Heart left ventricle (tissue), 16 donors: ENCODE measurements around the gene UMODL1. TPM values are rescaled to one million over a fixed set of nuclear protein-coding genes. Genes with fewer than 3 reads are reported as not detected.
"Not testable (repeated sequence)": the region's sequence is repeated elsewhere in the genome, so short reads cannot be mapped to it uniquely, and the experiment has no call there.

Experiments
- ATAC-seq, 4 donors: fragments of 200-7000 bp; cut with Tn5 transposase; one replicate each; pipeline ENCODE4 v1.9.1; 2020 to 2022; ENCODE audit warnings: moderate library complexity in 4 of 4, mild to moderate bottlenecking in 3 of 4, moderate number of reproducible peaks in 1 of 4
- DNase-seq, 5 donors: peaks; one replicate each; pipeline ENCODE4 v3.0.0-alpha.2; 2020
- H3K27ac ChIP-seq, 12 donors: fragments of 200-600 bp; sonication (generic) in 4 of 12; one replicate each; pipeline versions ENCODE4 v1.5.0 to v1.8.0; 2016 to 2022; ENCODE audit warnings: mild to moderate bottlenecking in 2 of 12
- H3K27me3 ChIP-seq, 9 donors: fragments of 200-600 bp; sonication (generic) in 2 of 9; one replicate each; pipeline versions ENCODE4 v1.5.1 to v1.8.0; 2016 to 2022; ENCODE audit warnings: mild to moderate bottlenecking in 3 of 9
- H3K36me3 ChIP-seq, 9 donors: fragments of 200-600 bp; sonication (generic) in 2 of 9; one replicate each; pipeline versions ENCODE4 v1.5.0 to v1.8.0; 2018 to 2022; ENCODE audit warnings: mild to moderate bottlenecking in 2 of 9
- H3K4me1 ChIP-seq, 12 donors: fragments of 200-600 bp; sonication (generic) in 4 of 12; one replicate each; pipeline versions ENCODE4 v1.5.0 to v1.8.0; 2016 to 2022; ENCODE audit warnings: mild to moderate bottlenecking in 3 of 12
- H3K4me3 ChIP-seq, 12 donors: fragments of 200-600 bp; sonication (generic) in 4 of 12; one replicate each; pipeline versions ENCODE4 v1.5.0 to v1.8.0; 2017 to 2022; ENCODE audit warnings: mild to moderate bottlenecking in 9 of 12, moderate library complexity in 4 of 12
- H3K9me3 ChIP-seq, 12 donors: fragments of 200-600 bp; sonication (generic) in 4 of 12; one replicate each; pipeline versions ENCODE4 v1.5.0 to v1.8.0; 2016 to 2022; ENCODE audit warnings: mild to moderate bottlenecking in 1 of 12
- POLR2A ChIP-seq, 2 donors: fragments of 450-650 bp; IDR thresholded peaks; one replicate each; pipeline ENCODE4 v1.6.1; 2017; ENCODE audit warnings: antibody characterized with exemption in 2 of 2, mild to moderate bottlenecking in 2 of 2, moderate library complexity in 2 of 2
- WGBS, 4 donors: extraction: QIAGEN DNeasy Blood & Tissue Kit in 2 of 4; methylation state at CpG; one replicate each; pipeline versions ENCODE4 v1.1.5 to v1.1.7; 2013 to 2018; 5-methylcytosine and 5-hydroxymethylcytosine counted together
- intact Hi-C, 10 donors: fragments of 100-400 bp; cut with DNase I; formaldehyde crosslinking; loops; one replicate each; pipeline versions ENCODE4 v1.11.1 to v1.14.2; 2022
- polyA plus RNA-seq, 2 donors: library from polyadenylated mRNA; stranded (reverse); fragments of 200-250 nt; gene quantifications; one replicate each; pipeline ENCODE4 v1.2.3, GENCODE V29; 2013
- total RNA-seq, 9 donors: library from RNA; depleted of rRNA in 2 of 9; stranded (reverse); fragments of >200 nt in 2 of 9; fragmentation: NEBNext Ultra II Directional in 3 of 9; extraction: Animal tissue kit (Norgen Biotek cat#: 25700) in 3 of 9; gene quantifications; one replicate each; pipeline versions ENCODE4 v1.1.0 to v1.2.4, GENCODE V29; 2016 to 2023
- TF ChIP-seq, protein P1 (sequence below), 12 donors: fragments of 200-600 bp; sonication (generic) in 4 of 12; IDR thresholded peaks; one replicate each; pipeline versions ENCODE4 v1.5.0 to v1.8.0; 2018 to 2022; ENCODE audit warnings: antibody characterized with exemption in 12 of 12, mild to moderate bottlenecking in 5 of 12
- donor health status: ischemic (EF 13 %, LVEDD 7.1; RV severe dilation, severe dysfunction).
- donor health status: healthy with polysubstance abuse.
- donor health status: DM: no; HTN: yes; CAD: no.
- donor health status: DM: no; HTN: no; CAD: no.
- donor health status: ischemic (EF 25% LVEDD 6.9; RV normal size, moderate dysfunction).
- donor health status: ischemic (EF 25% LVEDD 5.7; RV mildly dilated, moderate dysfunction).
- donor health status: healthy.
- donor health status: DM: yes; HTN: yes; CAD: no.
- donor health status: ischemic (EF 35%, LVEDD 5.7; RV mildly dilated, moderate dysfunction).
- donor health status: nonischemic (EF 11% LVEDD 7.7; RV severe dilation, severe dysfunction).
- donor health status: DM: yes; HTN: yes; CAD: no.
- donor health status: PGD.
- donor health status: ischemic (EF 29% LVEDD 5.4; RV normal size, mild dysfunction).
- donor health status: nonischemic (EF 23%, LVEDD 6.1; RV moderate dilation, normal function).

The UMODL1 gene
- total and polyA plus RNA-seq, 11 donors = 0.07 to 0.19 TPM; not detected in 9

- Histone ChIP-seq H3K4me3 (no peak overlapping the region), H3K36me3 (no peaks in the 10 kb centered on the region), H3K4me1 (peaks cover 0 to 18% (median 6%) of the 10 kb centered on the region in 12 donors), H3K9me3 (no peaks in the 10 kb centered on the region), H3K27me3 (peaks cover 0 to 32% (median 9%) of the 10 kb centered on the region in 9 donors), H3K27ac (no peak overlapping the region)
- intact Hi-C loops = loop anchor here in 9 of 10 donors (5.0 to 10.0 kb wide), 9 partner anchors 92 to 830 kb away; partner anchors contain the start of genes C2CD2 (in 3 of the 9) and ZBTB21 (in 1 of the 9)
- no peak for TF ChIP-seq POLR2A (IDR thresholded peaks at IDR 0.05)
- TF ChIP-seq, protein P1, sequence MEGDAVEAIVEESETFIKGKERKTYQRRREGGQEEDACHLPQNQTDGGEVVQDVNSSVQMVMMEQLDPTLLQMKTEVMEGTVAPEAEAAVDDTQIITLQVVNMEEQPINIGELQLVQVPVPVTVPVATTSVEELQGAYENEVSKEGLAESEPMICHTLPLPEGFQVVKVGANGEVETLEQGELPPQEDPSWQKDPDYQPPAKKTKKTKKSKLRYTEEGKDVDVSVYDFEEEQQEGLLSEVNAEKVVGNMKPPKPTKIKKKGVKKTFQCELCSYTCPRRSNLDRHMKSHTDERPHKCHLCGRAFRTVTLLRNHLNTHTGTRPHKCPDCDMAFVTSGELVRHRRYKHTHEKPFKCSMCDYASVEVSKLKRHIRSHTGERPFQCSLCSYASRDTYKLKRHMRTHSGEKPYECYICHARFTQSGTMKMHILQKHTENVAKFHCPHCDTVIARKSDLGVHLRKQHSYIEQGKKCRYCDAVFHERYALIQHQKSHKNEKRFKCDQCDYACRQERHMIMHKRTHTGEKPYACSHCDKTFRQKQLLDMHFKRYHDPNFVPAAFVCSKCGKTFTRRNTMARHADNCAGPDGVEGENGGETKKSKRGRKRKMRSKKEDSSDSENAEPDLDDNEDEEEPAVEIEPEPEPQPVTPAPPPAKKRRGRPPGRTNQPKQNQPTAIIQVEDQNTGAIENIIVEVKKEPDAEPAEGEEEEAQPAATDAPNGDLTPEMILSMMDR (IDR thresholded peaks at IDR 0.05) = no peak
- 73 to 94% (median 93%) methylated on average over 7 of the region's 7 CpGs for WGBS, 4 donors
- DNase-seq (peak in 1 of 5 donors; percentile 11), ATAC-seq (no peak)
Measured at GRCh38 chr21:42114646-42115045, 43.5 kb downstream of the UMODL1 start.

DNA sequence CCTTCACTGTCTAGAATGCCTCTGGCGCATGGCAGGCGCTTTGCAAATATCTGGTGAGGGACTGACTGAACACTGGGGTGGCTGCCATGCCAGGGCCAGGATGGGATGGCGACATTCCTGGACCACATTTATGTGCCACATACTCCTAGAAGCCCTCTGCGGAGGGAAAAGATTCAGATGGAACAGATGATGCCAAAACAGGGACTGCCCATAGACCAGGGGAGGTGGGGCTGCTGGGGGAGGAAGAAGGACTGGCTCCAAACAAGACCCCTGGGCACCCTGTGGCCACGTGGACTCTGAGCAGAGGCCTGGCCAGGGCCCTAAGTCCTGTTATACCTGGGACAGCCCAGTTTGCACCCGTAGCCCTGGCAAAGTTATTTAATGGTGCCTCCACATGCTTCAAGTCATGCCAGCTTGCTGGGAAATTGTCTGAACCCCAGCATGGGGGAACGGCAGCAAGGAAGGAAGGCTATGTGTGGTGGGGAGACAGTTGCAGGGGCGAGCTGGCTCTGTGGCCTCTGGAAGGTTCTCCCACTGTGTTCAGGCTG is 44.1 kb downstream of the UMODL1 start:
- Histone ChIP-seq H3K4me3 (no peak overlapping the region), H3K36me3 (no peaks in the 10 kb centered on the region), H3K4me1 (peaks cover 0 to 18% (median 6%) of the 10 kb centered on the region in 12 donors), H3K27ac (no peak overlapping the region), H3K9me3 (no peaks in the 10 kb centered on the region), H3K27me3 (peaks cover 0 to 37% (median 10%) of the 10 kb centered on the region in 9 donors)
- intact Hi-C loops = loop anchor here in 9 of 10 donors (5.0 to 10.0 kb wide), 8 partner anchors 103 to 830 kb away; partner anchors contain the start of genes C2CD2 (in 3 of the 9) and ZBTB21 (in 1 of the 9)
- DNase-seq = peak in 1 of 5 donors; percentile 37
- WGBS, 4 donors = 91 to 96% (median 93%) methylated on average over 7 to 8 of the region's 8 CpGs
- TF ChIP-seq, protein P1 (IDR thresholded peaks at IDR 0.05) = no peak
- TF ChIP-seq POLR2A (IDR thresholded peaks at IDR 0.05) = no peak
- ATAC-seq = no peak

DNA sequence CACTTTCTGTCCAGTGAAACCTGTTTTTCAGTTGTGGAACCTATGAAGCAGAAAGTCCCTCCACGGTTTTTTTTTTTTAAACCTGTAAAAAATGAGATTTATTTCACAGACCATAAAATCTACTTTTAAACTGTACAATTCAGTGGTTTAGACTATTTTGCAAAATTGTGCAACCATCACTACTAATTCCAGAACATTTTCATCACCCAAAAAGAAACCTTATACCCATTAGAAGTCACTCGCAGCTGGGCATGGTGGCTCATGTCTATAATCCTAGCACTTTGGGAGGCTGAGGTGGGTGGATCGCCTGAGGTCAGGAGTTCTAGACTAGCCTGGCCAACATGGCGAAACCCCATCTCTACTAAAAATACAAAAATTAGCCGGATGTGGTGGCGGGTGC is 45.4 kb downstream of the UMODL1 start:
- not testable (repeated sequence) for H3K27ac ChIP-seq, H3K36me3 ChIP-seq, H3K9me3 ChIP-seq, ATAC-seq, H3K4me3 ChIP-seq
- 72 to 86% (median 76%) methylated on average over 6 of the region's 6 CpGs for WGBS, 4 donors
- intact Hi-C loops = loop anchor here (2.0 to 10.0 kb wide), 12 partner anchors 104 to 832 kb away; partner anchors contain the start of genes C2CD2 (in 3 of the 10) and ZBTB21 (in 2 of the 10)
- peaks cover 0 to 50% (median 21%) of the 10 kb centered on the region in 9 donors for H3K27me3 ChIP-seq
- peak in 2 of 5 donors; percentile 1 to 7 for DNase-seq
- peaks cover 0 to 18% (median 6%) of the 10 kb centered on the region in 12 donors for H3K4me1 ChIP-seq

DNA sequence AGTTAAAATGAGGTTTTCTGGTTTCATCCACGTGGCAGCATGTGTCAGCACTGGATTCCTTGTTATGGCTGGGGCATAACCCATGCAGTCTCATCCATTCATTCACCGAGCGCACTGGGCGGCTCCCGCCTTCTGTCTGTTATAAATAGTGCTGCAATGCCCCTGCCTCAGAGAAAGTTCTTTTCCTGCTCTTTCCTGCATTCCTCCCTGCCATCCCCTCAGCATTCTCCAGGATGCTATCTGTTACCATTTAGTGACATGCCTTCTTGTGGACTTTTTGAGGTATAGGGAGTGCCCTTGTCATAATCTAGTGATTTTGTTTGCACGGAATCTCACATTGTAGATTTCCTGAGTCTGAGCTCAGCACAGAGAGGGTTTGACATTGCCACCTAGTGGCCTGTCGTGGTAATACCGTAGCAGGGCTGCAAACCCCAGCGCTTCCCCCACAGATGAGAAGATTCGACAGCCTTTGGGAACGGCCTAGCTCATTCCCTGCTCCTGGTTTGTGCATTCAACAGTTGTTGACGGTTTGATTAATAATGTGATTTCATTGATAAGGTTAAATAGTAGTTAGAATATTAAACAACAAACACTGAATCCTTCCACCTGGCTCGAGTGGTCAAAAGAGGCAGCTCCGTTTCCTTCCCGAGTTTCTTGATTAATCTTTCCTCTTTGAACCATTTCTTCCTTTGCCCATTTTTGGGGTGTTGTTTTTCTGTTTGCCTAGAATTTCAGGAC is 46.3 kb downstream of the UMODL1 start:
- peak overlapping the region in 1 of 12 donors; percentile 32 for H3K4me3 ChIP-seq
- intact Hi-C loops = loop anchor here (1.0 to 10.0 kb wide), 15 partner anchors 105 to 833 kb away; partner anchors contain the start of genes C2CD2 (in 3 of the 10) and ZBTB21 (in 2 of the 10)

More for the DNA sequence above, 46.3 kb downstream of the UMODL1 start:
- DNase-seq = peak; percentile 68 to 79 (median 69)
- peaks cover 0 to 59% (median 22%) of the 10 kb centered on the region in 9 donors for H3K27me3 ChIP-seq
- H3K4me1 ChIP-seq = peaks cover 0 to 18% (median 6%) of the 10 kb centered on the region in 12 donors
- peak; percentile 68 to 87 (median 77) for ATAC-seq
- H3K36me3 ChIP-seq = no peaks in the 10 kb centered on the region
- 18 to 21% (median 19%) methylated on average over 15 of the region's 15 CpGs for WGBS, 4 donors
- no peak overlapping the region for H3K27ac ChIP-seq
- H3K9me3 ChIP-seq = no peaks in the 10 kb centered on the region
- TF ChIP-seq, protein P1 (IDR thresholded peaks at IDR 0.05) = peak; percentile 89 to 96 (median 94)
- TF ChIP-seq POLR2A (IDR thresholded peaks at IDR 0.05) = no peak
